GM12892 (cell line): ENCODE results near the gene NAIF1.
"Not testable (repeated sequence)": the region's sequence is repeated elsewhere in the genome, so short reads cannot be mapped to it uniquely, and the experiment has no call there.

Source experiments
- DNase-seq: peaks from one replicate; pipeline ENCODE4 v3.0.0; 2011; ENCODE audit not compliant: insufficient read length
- FAIRE-seq: peaks from 2 replicates; lab custom pipeline; 2011; peaks lifted over from hg19 to GRCh38; lab: Jason Lieb, UNC
- POLR2A ChIP-seq: IDR thresholded peaks from 2 replicates; pipeline ENCODE4 v1.6.1; 2011; ENCODE audit warnings: low read depth, low read length, control low read depth
- POLR2AphosphoS5 ChIP-seq: IDR thresholded peaks from 2 replicates; pipeline ENCODE4 v1.6.1; 2011; ENCODE audit warnings: low read depth, low read length, control low read depth
- TAF1 ChIP-seq: IDR thresholded peaks from 2 replicates; pipeline ENCODE4 v1.6.1; 2011; ENCODE audit warnings: low read depth, mild to moderate bottlenecking, control low read depth, low read length, borderline replicate concordance

Gene NAIF1

GRCh38 chr9:128077847-128078503, 10.9 kb upstream of the NAIF1 start:
- FAIRE-seq (no peak), DNase-seq (no peak)
- TF ChIP-seq TAF1 (no peak), POLR2A (no peak), POLR2AphosphoS5 (no peak)

- FAIRE-seq (no peak), DNase-seq (no peak)
- TF ChIP-seq TAF1 (no peak), POLR2AphosphoS5 (no peak), POLR2A (no peak)
These were observed 6.2 kb upstream of the NAIF1 start for GRCh38 chr9:128073253-128073886.

GRCh38 chr9:128072144-128073021, 5.3 kb upstream of the NAIF1 start:
- TF ChIP-seq POLR2AphosphoS5 (no peak; the same call in 1 of the 2 replicates), POLR2A (no peak), TAF1 (no peak)
- no peak for DNase-seq
- FAIRE-seq: peak; percentile 64

- not testable (repeated sequence) for FAIRE-seq, DNase-seq
These were observed 4.4 kb upstream of the NAIF1 start for GRCh38 chr9:128071475-128071874.

DNA sequence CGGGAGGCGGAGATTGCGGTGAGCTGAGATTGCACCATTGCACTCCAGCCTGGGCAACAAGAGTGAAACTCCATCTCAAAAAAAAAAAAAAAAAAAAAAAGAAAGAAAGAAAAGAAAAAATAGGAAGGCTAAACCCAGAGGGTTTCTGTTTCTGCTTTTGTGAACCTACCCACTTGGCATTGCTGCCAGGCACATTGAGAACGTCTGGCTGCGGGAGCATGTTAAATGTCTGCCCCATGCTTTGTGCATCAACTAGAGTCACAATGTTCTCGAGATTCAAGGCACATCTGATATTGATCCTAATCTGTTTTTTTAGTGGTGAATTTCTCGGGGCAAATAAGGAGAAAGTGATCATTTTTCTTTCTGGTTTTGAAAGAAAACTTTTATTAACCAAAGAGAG, 3.8 kb upstream of the NAIF1 start:
- TF ChIP-seq POLR2A (no peak), POLR2AphosphoS5 (no peak), TAF1 (no peak)

DNA sequence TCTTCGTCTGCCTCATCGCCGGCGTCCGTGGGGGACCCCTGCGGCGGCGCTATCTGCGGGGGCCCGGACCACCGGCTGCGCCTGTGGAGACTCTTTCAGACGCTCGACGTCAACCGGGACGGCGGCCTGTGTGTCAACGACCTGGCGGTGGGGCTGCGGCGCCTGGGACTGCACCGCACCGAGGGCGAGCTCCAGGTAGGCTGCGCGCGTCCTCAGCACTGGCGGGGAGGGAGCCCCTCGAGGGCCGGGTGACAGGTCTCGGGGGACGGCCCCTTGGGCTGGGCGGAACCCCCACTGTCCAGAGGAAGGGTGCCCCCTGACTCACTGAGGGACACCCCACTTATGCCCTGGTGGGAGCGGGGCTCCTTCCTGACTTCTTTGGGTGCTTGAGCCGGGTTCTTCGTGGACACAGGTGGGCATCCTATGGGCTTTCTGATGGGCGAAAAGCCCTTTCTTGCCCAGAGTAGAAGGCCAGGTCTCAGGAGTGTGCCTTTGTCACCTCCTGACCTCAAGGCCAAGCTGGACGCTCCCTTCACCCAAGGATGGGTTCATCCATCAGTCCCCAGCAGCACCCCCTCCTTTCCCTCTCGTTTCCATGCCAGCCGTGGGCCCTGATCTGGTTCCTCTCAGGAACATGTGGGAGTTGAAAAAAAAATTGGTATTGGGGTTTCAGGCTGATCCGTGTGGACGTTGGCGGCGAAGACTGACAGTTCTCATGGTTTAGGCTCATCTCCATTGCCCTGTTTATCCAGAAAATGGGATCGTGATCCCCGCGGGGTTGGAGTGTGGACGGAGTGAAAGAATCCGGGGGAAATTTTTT, 1.5 kb upstream of the NAIF1 start:
- no peak for DNase-seq
- no peak for FAIRE-seq
- no peak for TF ChIP-seq TAF1
- no peak for TF ChIP-seq POLR2AphosphoS5
- no peak; the same call in 1 of the 2 replicates for TF ChIP-seq POLR2A

More for the DNA sequence above, 3.8 kb upstream of the NAIF1 start:
- FAIRE-seq (no peak), DNase-seq (no peak)

DNA sequence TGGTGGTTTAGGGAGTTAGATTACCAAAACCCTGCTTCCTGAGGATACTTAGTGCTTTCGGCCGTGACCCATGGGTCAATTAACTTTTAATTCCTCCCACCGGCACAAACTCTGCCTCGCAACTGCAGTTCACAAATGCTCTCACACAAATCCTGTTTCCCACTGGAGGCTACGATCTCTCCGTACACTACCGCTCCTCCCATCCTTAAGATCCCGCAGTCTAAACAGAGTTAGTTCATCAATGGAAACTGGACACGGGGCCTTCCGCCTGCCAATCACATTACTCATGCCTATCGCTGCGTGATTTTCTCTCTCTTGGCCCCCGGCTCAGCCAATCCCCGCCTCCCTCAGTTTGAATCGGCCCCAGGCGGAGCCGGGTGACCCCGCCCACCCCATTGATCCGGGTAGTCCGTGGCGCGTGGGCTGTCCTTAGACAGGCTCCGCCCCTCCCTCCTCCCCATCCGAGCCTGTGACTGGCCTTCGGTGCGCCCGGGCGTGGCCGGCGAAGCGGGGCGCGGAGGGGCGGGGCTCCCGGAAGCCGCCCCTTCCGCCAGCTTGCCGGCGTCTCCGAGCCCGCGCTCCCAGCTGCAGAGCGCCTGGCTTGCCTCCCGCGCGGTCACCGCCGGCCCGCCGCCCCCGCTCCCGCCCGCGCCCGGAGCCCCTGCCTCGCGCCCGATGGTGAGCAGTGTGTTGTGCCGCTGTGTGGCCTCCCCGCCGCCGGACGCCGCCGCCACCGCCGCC, 695 bp upstream of the NAIF1 start, which contains the start of gene SLC25A25:
Gene SLC25A25 (plus strand): TSS at position 588 of the 741 bp plus-strand sequence. CDS start 88 bp downstream, at position 676.
- FAIRE-seq (peak; percentile 81), DNase-seq (peak; percentile 88)
- TF ChIP-seq POLR2A: peak; percentile 64; the same call in 1 of the 2 replicates
- TF ChIP-seq TAF1: peak; percentile 32; the same call in 1 of the 2 replicates
- TF ChIP-seq POLR2AphosphoS5: no peak

DNA sequence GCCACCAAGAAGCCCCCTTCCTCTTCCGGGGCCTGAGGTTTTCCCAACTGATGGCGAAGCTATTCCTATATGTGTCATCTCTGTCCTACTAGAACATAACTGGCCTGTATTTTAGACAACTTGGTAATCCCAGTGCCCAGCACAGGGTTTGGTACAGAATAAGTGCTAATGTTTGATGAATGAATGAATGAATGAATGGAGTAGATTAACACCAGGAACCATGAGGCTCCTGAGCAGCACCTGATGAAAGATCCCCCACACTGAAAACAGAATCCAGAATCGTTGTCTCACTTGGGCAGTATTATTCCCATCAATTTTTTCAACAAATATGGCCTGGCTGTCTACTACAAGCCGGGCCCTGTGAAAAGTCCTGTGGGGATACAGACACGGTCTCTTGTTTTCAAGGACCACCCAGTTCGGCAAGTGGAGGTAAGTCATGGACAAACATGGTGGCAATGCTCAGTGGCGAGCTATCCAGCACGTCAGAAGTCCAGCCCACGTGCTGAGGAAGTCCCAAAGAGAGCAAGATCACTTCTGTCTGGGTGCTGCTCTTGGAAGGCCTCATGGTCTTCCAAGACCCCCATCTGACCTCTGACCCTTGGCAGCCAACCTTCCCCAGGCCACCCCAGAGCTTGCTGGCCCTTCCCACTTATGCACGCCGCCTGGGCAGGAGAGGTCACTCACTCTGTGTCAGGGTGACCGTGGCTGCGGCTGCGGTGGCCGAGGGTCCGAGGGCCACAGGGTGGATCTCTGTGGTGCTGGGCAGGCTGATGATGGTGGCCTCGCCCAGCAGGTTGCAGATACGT, 1.0 kb downstream of the NAIF1 start:
- no peak for FAIRE-seq
- TF ChIP-seq POLR2AphosphoS5 (no peak), POLR2A (no peak), TAF1 (no peak)
- no peak for DNase-seq
